SK-N-SH (cell line): ENCODE results near the gene BRD2. TPM values are rescaled to one million over a fixed set of nuclear protein-coding genes. Genes with fewer than 3 reads are reported as not detected.

Source experiments
- CTCF ChIA-PET: fragments of 300-600, 350-600 bp; formaldehyde crosslinking; extraction: SDS; loops from one replicate; lab custom pipeline; 2021; lab: Yijun Ruan, JAX
- POLR2A ChIA-PET: fragments of 350-600 bp; sonication (Branson Sonifier 250); formaldehyde crosslinking; extraction: SDS; loops from one replicate; lab custom pipeline; 2020; ENCODE audit warnings: antibody characterized with exemption, inconsistent platforms; lab: Yijun Ruan, JAX
- DNase-seq: peaks from one replicate; pipeline ENCODE4 v3.0.0; 2012
- H2AFZ ChIP-seq: fragments of 200-600 bp; sonication (generic); 2 replicates; pipeline ENCODE4 v1.8.1; 2016; ENCODE audit warnings: antibody characterized with exemption, mild to moderate bottlenecking, low read depth
- H3F3A ChIP-seq: fragments of 200-600 bp; sonication (generic); replicated peaks from 2 replicates; pipeline ENCODE3; 2016; ENCODE audit warnings: antibody characterized with exemption, mild to moderate bottlenecking; ENCODE audit not compliant: insufficient read depth
- H3K27ac ChIP-seq, 2 experiments: fragments of 200-500 bp in 1 of 2; fragments of 200-600 bp in 1 of 2; sonication (Bioruptor generic) in 1 of 2; sonication (generic), shearing (Covaris generic) in 1 of 2; 2 replicates each; pipeline versions ENCODE4 v1.5.1 to v1.6.1; 2014 to 2016; ENCODE audit warnings: low read depth in 2 of 2, inconsistent platforms in 1 of 2, low read length in 1 of 2, mild to moderate bottlenecking in 1 of 2, mixed read lengths in 1 of 2
- H3K27me3 ChIP-seq: fragments of 200-600 bp; sonication (generic), shearing (Covaris generic); 2 replicates; pipeline ENCODE4 v1.6.1; 2016; ENCODE audit warnings: mixed run types; ENCODE audit not compliant: insufficient read depth
- H3K36me3 ChIP-seq, 2 experiments: fragments of 200-500 bp in 1 of 2; fragments of 200-600 bp in 1 of 2; sonication (Bioruptor generic) in 1 of 2; sonication (generic) in 1 of 2; replicated peaks in 1 of 2; 2 replicates each; pipeline versions ENCODE3 to v1.5.1; 2014 to 2016; ENCODE audit warnings: low read length in 1 of 2, mild to moderate bottlenecking in 1 of 2; ENCODE audit not compliant: insufficient read depth in 2 of 2, control insufficient read depth in 1 of 2
- H3K4me1 ChIP-seq, 2 experiments: fragments of 200-500 bp in 1 of 2; fragments of 200-600 bp in 1 of 2; sonication (Bioruptor generic) in 1 of 2; sonication (generic), shearing (Covaris generic) in 1 of 2; 2 replicates each; pipeline versions ENCODE4 v1.5.1 to v1.6.1; 2014 to 2016; ENCODE audit warnings: low read depth in 1 of 2, low read length in 1 of 2, mixed run types in 1 of 2; ENCODE audit not compliant: insufficient read depth in 2 of 2, control insufficient read depth in 1 of 2
- H3K4me2 ChIP-seq: fragments of 200-600 bp; sonication (generic), shearing (Covaris generic); 2 replicates; pipeline ENCODE4 v1.6.1; 2017; ENCODE audit warnings: mixed run types
- H3K4me3 ChIP-seq, 2 experiments: fragments of 200-500 bp in 1 of 2; fragments of 200-600 bp in 1 of 2; sonication (Bioruptor generic) in 1 of 2; sonication (generic), shearing (Covaris generic) in 1 of 2; 2 replicates each; pipeline versions ENCODE4 v1.5.1 to v1.8.1; 2014 to 2016; ENCODE audit warnings: low read depth in 2 of 2, inconsistent platforms in 1 of 2, low read length in 1 of 2, mild to moderate bottlenecking in 1 of 2, mixed read lengths in 1 of 2, moderate library complexity in 1 of 2
- H3K79me2 ChIP-seq: fragments of 200-600 bp; sonication (generic); 2 replicates; pipeline ENCODE4 v1.8.1; 2017; ENCODE audit warnings: mild to moderate bottlenecking; ENCODE audit not compliant: insufficient read depth
- H3K9ac ChIP-seq: fragments of 200-600 bp; sonication (generic); 2 replicates; pipeline ENCODE4 v1.6.1; 2017; ENCODE audit warnings: mixed run types
- H3K9me2 ChIP-seq: fragments of 200-600 bp; sonication (generic); 2 replicates; pipeline ENCODE4 v1.6.1; 2017; ENCODE audit warnings: mixed run types
- H3K9me3 ChIP-seq: fragments of 200-600 bp; sonication (generic); 2 replicates; pipeline ENCODE4 v1.6.1; 2017; ENCODE audit warnings: mixed run types, mild to moderate bottlenecking, moderate library complexity
- H4K20me1 ChIP-seq: fragments of 200-600 bp; sonication (generic); 2 replicates; pipeline ENCODE4 v1.6.1; 2017; ENCODE audit warnings: mild to moderate bottlenecking, mixed run types; ENCODE audit not compliant: insufficient read depth
- CHD2 ChIP-seq: fragments of 150-350 bp; IDR thresholded peaks from 2 replicates; pipeline ENCODE4 v1.6.1; 2018; ENCODE audit warnings: low read length; ENCODE audit not compliant: partially characterized antibody
- GATA2 ChIP-seq: sonication (generic); formaldehyde crosslinking; IDR thresholded peaks from 2 replicates; pipeline ENCODE4 v1.5.0; 2020; ENCODE audit warnings: mild to moderate bottlenecking, missing genetic modification reagents
- MXI1 ChIP-seq: IDR thresholded peaks from 2 replicates; pipeline ENCODE4 v1.6.1; 2012; ENCODE audit warnings: mild to moderate bottlenecking, low read depth, low read length, improper control_type of control experiment
- NFIC ChIP-seq: IDR thresholded peaks from 2 replicates; pipeline ENCODE4 v1.4.0; 2012; ENCODE audit warnings: borderline replicate concordance
- NRF1 ChIP-seq: IDR thresholded peaks from 2 replicates; pipeline ENCODE4 v1.6.1; 2012; ENCODE audit warnings: low read depth, mild to moderate bottlenecking, low read length
- RCOR1 ChIP-seq: fragments of 150-350 bp; IDR thresholded peaks from 2 replicates; pipeline ENCODE4 v1.6.1; 2017; ENCODE audit warnings: antibody characterized with exemption, low read length
- RFX5 ChIP-seq: IDR thresholded peaks from 2 replicates; pipeline ENCODE4 v1.6.1; 2012; ENCODE audit warnings: mild to moderate bottlenecking, improper control_type of control experiment, low read length
- TAF1 ChIP-seq: IDR thresholded peaks from 2 replicates; pipeline ENCODE4 v1.6.1; 2012; ENCODE audit warnings: low read depth, mild to moderate bottlenecking, low read length, moderate library complexity, borderline replicate concordance
- TEAD4 ChIP-seq: IDR thresholded peaks from 2 replicates; pipeline ENCODE4 v1.4.0; 2012; ENCODE audit warnings: mild to moderate bottlenecking, borderline replicate concordance; ENCODE audit not compliant: insufficient read depth
- ZBTB33 ChIP-seq: IDR thresholded peaks from 2 replicates; pipeline ENCODE4 v1.4.0; 2012; ENCODE audit warnings: low read depth, borderline replicate concordance
- WGBS: methylation state at CpG from one replicate; pipeline ENCODE4 v1.1.6; 2017; ENCODE audit warnings: low lambda C conversion rate; 5-methylcytosine and 5-hydroxymethylcytosine counted together
- polyA plus RNA-seq, 3 experiments: library from polyadenylated mRNA; depleted of rRNA; stranded (reverse); fragments of >200 nt; gene quantifications; 2 replicates each; pipeline ENCODE4 v1.2.3, GENCODE V29; 2012

BRD2 gene
- polyA plus RNA-seq, 1 of the 3 experiments (the other 2 are of a cell fraction) = 104 TPM

GRCh38 chr6:33008944-33009861 lies 40.8 kb downstream of the BRD2 start, which contains the start of gene HLA-DOA:
HLA-DOA (minus strand) TSS chr6:33009591.
- H3K4me2 ChIP-seq = no peak within 1 kb of the TSS
- H3K9me2 ChIP-seq = no peaks in the 10 kb centered on the region
- ChIA-PET CTCF (interaction anchor here (0.9 to 1.4 kb wide), 5 partner anchors 9 to 239 kb away, joined by 3 to 4 read pairs (median 3); no protein-coding TSS in a partner anchor), POLR2A (interaction anchor here (0.7 to 1.1 kb wide), 2 partner anchors 37 to 38 kb away, joined by 3 to 4 read pairs; no protein-coding TSS in a partner anchor)
- DNase-seq = peak; percentile 47
- H3K4me3 ChIP-seq = no peak within 1 kb of the TSS
- no peaks in the 10 kb centered on the region; a peak in 1 of 4 replicates for H3K4me1 ChIP-seq
- peaks cover 68% of the 10 kb centered on the region for H3K27me3 ChIP-seq
- no peaks in the 10 kb centered on the region for H3F3A ChIP-seq
- H2AFZ ChIP-seq = no peak within 1 kb of the TSS
- H3K9ac ChIP-seq = no peak within 1 kb of the TSS
- no peak for TF ChIP-seq MXI1
- TF ChIP-seq TAF1 = no peak
- peak; percentile 97 for TF ChIP-seq RFX5
- no peak for TF ChIP-seq RCOR1
- TF ChIP-seq TEAD4 = no peak
- 56% methylated on average over 24 of the region's 24 CpGs for WGBS
- H4K20me1 ChIP-seq = no peaks in the 10 kb centered on the region
- no peaks in the 10 kb centered on the region for H3K9me3 ChIP-seq
- H3K79me2 ChIP-seq = no peaks in the 10 kb centered on the region
- no peaks in the 10 kb centered on the region for H3K36me3 ChIP-seq
- H3K27ac ChIP-seq = no peak within 1 kb of the TSS

GRCh38 chr6:33010356-33010755 lies 42.0 kb downstream of the BRD2 start:
- POLR2A ChIA-PET = no interaction called here
- no peak overlapping the region for H3K9ac ChIP-seq
- H3K27ac ChIP-seq = no peak overlapping the region
- H3K9me3 ChIP-seq = no peaks in the 10 kb centered on the region
- H3F3A ChIP-seq = no peaks in the 10 kb centered on the region
- DNase-seq = no peak
- 61% methylated on average over 7 of the region's 7 CpGs for WGBS
- H3K36me3 ChIP-seq = no peaks in the 10 kb centered on the region
- H3K4me2 ChIP-seq = no peak overlapping the region
- no peak for TF ChIP-seq NFIC
- TF ChIP-seq NRF1 = no peak
- no peak for TF ChIP-seq ZBTB33
- TF ChIP-seq GATA2 (CRISPR knock-in tag) = no peak
- no peak for TF ChIP-seq CHD2
- TF ChIP-seq, all 33 proteins: peak for 0
- CTCF ChIA-PET = interaction anchor here (0.6 to 1.4 kb wide), 5 partner anchors 9 to 894 kb away, joined by 3 to 6 read pairs (median 3); no protein-coding TSS in a partner anchor
- Histone ChIP-seq H3K9me2 (no peaks in the 10 kb centered on the region), H4K20me1 (no peaks in the 10 kb centered on the region), H3K4me1 (no peaks in the 10 kb centered on the region; a peak in 1 of 4 replicates), H3K4me3 (no peak overlapping the region), H2AFZ (no peak overlapping the region), H3K79me2 (no peaks in the 10 kb centered on the region), H3K27me3 (peaks cover 60% of the 10 kb centered on the region)
